GM10248 (cell line): Measurements from ENCODE around the gene IGFBP4.

ENCODE experiments used
- CTCF ChIA-PET: fragments of 300-600 bp; sonication (Branson Sonifier 250); formaldehyde crosslinking; extraction: SDS; loops from one replicate; lab custom pipeline; 2021; ENCODE audit warnings: antibody characterized with exemption; lab: Yijun Ruan, JAX
- POLR2A ChIA-PET: fragments of 350-650 bp; sonication (Branson Sonifier 250); formaldehyde crosslinking; extraction: SDS; loops from one replicate; lab custom pipeline; 2020; ENCODE audit warnings: antibody characterized with exemption; lab: Yijun Ruan, JAX
- DNase-seq: peaks from one replicate; pipeline ENCODE4 v3.0.0; 2012; ENCODE audit errors: extremely low spot score
- CTCF ChIP-seq: IDR thresholded peaks from 2 replicates; pipeline ENCODE4 v1.5.1; 2012; ENCODE audit warnings: mild to moderate bottlenecking, low read depth; ENCODE audit errors: extremely low read depth, missing control alignments, control extremely low read depth

Gene IGFBP4

GRCh38 chr17:40447148-40447644 lies 3.9 kb downstream of the IGFBP4 start:
- CTCF ChIA-PET = interaction anchor here (0.9 to 16.5 kb wide), 10 partner anchors 8 to 173 kb away, joined by 3 to 113 read pairs (median 5); partner anchors contain the start of gene TOP2A
- DNase-seq = no peak
- POLR2A ChIA-PET = no interaction called here
- no peak for TF ChIP-seq CTCF

GRCh38 chr17:40447806-40448205 lies 4.6 kb downstream of the IGFBP4 start:
- ChIA-PET CTCF (interaction anchor here (0.8 to 16.5 kb wide), 11 partner anchors 8 to 173 kb away, joined by 3 to 113 read pairs (median 4); partner anchors contain the start of gene TOP2A), POLR2A (no interaction called here)
- TF ChIP-seq CTCF = no peak
- DNase-seq = no peak

GRCh38 chr17:40448213-40448638 lies 5.0 kb downstream of the IGFBP4 start:
- ChIA-PET CTCF (interaction anchor here (0.8 to 16.5 kb wide), 11 partner anchors 9 to 172 kb away, joined by 3 to 113 read pairs (median 3); partner anchors contain the start of gene TOP2A), POLR2A (no interaction called here)
- no peak for TF ChIP-seq CTCF
- no peak for DNase-seq

GRCh38 chr17:40448639-40449261 lies 5.5 kb downstream of the IGFBP4 start:
- CTCF ChIA-PET = interaction anchor here (0.7 to 16.5 kb wide), 11 partner anchors 9 to 166 kb away, joined by 3 to 113 read pairs (median 5); no protein-coding TSS in a partner anchor
- POLR2A ChIA-PET = no interaction called here
- no peak for TF ChIP-seq CTCF
- DNase-seq = no peak

- TF ChIP-seq CTCF = peak; percentile 32
- peak; percentile 52 for DNase-seq
- POLR2A ChIA-PET = interaction anchor here (0.6 kb wide), 1 partner anchor 73 kb away, joined by 3 read pairs; no protein-coding TSS in a partner anchor
- CTCF ChIA-PET = interaction anchor here (0.9 to 16.5 kb wide), 17 partner anchors 9 to 142 kb away, joined by 3 to 113 read pairs (median 4); no protein-coding TSS in a partner anchor
These were observed 6.9 kb downstream of the IGFBP4 start for GRCh38 chr17:40450175-40450574.

- ChIA-PET CTCF (interaction anchor here (1.7 to 16.5 kb wide), 7 partner anchors 11 to 109 kb away, joined by 4 to 113 read pairs (median 6); no protein-coding TSS in a partner anchor), POLR2A (no interaction called here)
- TF ChIP-seq CTCF = no peak
- DNase-seq = no peak
These were observed 8.2 kb downstream of the IGFBP4 start for GRCh38 chr17:40451420-40451819.
